H1 (cell line): ENCODE data around the gene TNS1. TPM values are rescaled to one million over a fixed set of nuclear protein-coding genes. Genes with fewer than 3 reads are reported as not detected.

ENCODE experiments used
- CHD1 ChIP-seq: IDR thresholded peaks from 2 replicates; pipeline ENCODE4 v1.6.1; 2012; ENCODE audit warnings: low read depth, low read length, improper control_type of control experiment
- KDM1A ChIP-seq: fragments of 200-600, 300-600 bp; sonication (generic); IDR thresholded peaks from 2 replicates; pipeline ENCODE4 v1.7.1; 2016; ENCODE audit warnings: mild to moderate bottlenecking, low read length, borderline replicate concordance
- POU5F1 ChIP-seq: IDR thresholded peaks from 2 replicates; pipeline ENCODE4 v1.6.1; 2011; ENCODE audit warnings: low read depth, mild to moderate bottlenecking, low read length, moderate library complexity
- polyA plus RNA-seq, 7 experiments: library from polyadenylated mRNA; depleted of rRNA in 3 of 7; stranded (reverse) in 5 of 7; unstranded in 2 of 7; fragments of >200 nt in 5 of 7; fragments of 200-250 nt in 2 of 7; gene quantifications; 1 replicate in 5 of 7; 2 replicates in 1 of 7; 4 replicates in 1 of 7; pipeline versions ENCODE4 v1.2.1 to v1.2.3, GENCODE V29; 2011 to 2013; ENCODE audit warnings: missing spikeins in 2 of 7, mixed read lengths in 2 of 7
- total RNA-seq: library from RNA; stranded (reverse); fragmentation: NEBNext Ultra II Directional; extraction: Animal tissue kit (Norgen Biotek cat#: 25700); gene quantifications from 2 replicates; pipeline ENCODE4 v1.2.1, GENCODE V29; 2021
- TF ChIP-seq, protein P1 (sequence below), 3 experiments: IDR thresholded peaks; 1 replicate in 2 of 3; 2 replicates in 1 of 3; pipeline versions ENCODE4 v1.5.1 to v1.6.1; 2011; ENCODE audit warnings: low read length in 3 of 3, mild to moderate bottlenecking in 3 of 3, inconsistent platforms in 2 of 3, low read depth in 1 of 3, moderate library complexity in 1 of 3; ENCODE audit not compliant: insufficient read depth in 1 of 3; ENCODE audit errors: control extremely low read depth in 1 of 3
- TF ChIP-seq, protein P2 (sequence below): IDR thresholded peaks from 2 replicates; pipeline ENCODE4 v1.6.1; 2012; ENCODE audit warnings: inconsistent platforms

Gene TNS1
- total and polyA plus RNA-seq, 2 of the 8 experiments (the other 6 are each of a cell fraction or from before 2014, with no cell fraction given): 1.5 to 5.1 TPM

- TF ChIP-seq KDM1A (no peak), CHD1 (no peak), POU5F1 (no peak)
- TF ChIP-seq, protein P1, sequence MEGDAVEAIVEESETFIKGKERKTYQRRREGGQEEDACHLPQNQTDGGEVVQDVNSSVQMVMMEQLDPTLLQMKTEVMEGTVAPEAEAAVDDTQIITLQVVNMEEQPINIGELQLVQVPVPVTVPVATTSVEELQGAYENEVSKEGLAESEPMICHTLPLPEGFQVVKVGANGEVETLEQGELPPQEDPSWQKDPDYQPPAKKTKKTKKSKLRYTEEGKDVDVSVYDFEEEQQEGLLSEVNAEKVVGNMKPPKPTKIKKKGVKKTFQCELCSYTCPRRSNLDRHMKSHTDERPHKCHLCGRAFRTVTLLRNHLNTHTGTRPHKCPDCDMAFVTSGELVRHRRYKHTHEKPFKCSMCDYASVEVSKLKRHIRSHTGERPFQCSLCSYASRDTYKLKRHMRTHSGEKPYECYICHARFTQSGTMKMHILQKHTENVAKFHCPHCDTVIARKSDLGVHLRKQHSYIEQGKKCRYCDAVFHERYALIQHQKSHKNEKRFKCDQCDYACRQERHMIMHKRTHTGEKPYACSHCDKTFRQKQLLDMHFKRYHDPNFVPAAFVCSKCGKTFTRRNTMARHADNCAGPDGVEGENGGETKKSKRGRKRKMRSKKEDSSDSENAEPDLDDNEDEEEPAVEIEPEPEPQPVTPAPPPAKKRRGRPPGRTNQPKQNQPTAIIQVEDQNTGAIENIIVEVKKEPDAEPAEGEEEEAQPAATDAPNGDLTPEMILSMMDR (IDR thresholded peaks at IDR 0.05; ENCODE audit: control extremely low read depth in 1 of 3, insufficient read depth in 1 of 3, low read depth in 1 of 3, low read length in 3 of 3): no peak
- TF ChIP-seq, protein P2, sequence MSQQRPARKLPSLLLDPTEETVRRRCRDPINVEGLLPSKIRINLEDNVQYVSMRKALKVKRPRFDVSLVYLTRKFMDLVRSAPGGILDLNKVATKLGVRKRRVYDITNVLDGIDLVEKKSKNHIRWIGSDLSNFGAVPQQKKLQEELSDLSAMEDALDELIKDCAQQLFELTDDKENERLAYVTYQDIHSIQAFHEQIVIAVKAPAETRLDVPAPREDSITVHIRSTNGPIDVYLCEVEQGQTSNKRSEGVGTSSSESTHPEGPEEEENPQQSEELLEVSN: no peak
- TF ChIP-seq, all 59 proteins: peak for 0
Measured at GRCh38 chr2:218012284-218012683, 9.5 kb upstream of the TNS1 start (continued).
